Upper lobe of right lung (tissue), 1 donor: ENCODE data around the gene ZDHHC18. TPM values are rescaled to one million over a fixed set of nuclear protein-coding genes. Genes with fewer than 3 reads are reported as not detected.

ENCODE experiments used
- ATAC-seq: fragments of 200-7000 bp; cut with Tn5 transposase; one replicate; pipeline ENCODE4 v1.9.1; 2020; ENCODE audit warnings: mild to moderate bottlenecking, moderate library complexity
- DNase-seq: peaks from one replicate; pipeline ENCODE4 v3.0.0-alpha.2; 2020
- H3K27ac ChIP-seq: fragments of 200-600 bp; one replicate; pipeline ENCODE4 v1.8.0; 2022
- H3K27me3 ChIP-seq: fragments of 200-600 bp; one replicate; pipeline ENCODE4 v1.8.0; 2022; ENCODE audit warnings: mild to moderate bottlenecking
- H3K36me3 ChIP-seq: fragments of 200-600 bp; one replicate; pipeline ENCODE4 v1.8.0; 2022
- H3K4me1 ChIP-seq: fragments of 200-600 bp; one replicate; pipeline ENCODE4 v1.8.0; 2022
- H3K4me3 ChIP-seq: fragments of 200-600 bp; one replicate; pipeline ENCODE4 v1.8.0; 2022; ENCODE audit warnings: mild to moderate bottlenecking
- H3K9me3 ChIP-seq: fragments of 200-600 bp; one replicate; pipeline ENCODE4 v1.8.0; 2022
- CTCF ChIP-seq: fragments of 200-600 bp; IDR thresholded peaks from one replicate; pipeline ENCODE4 v1.8.0; 2022; ENCODE audit warnings: antibody characterized with exemption
- intact Hi-C: fragments of 100-400 bp; cut with DNase I; formaldehyde crosslinking; loops from one replicate; pipeline ENCODE4 v1.11.0; 2022
- total RNA-seq: library from RNA; stranded (reverse); fragmentation: NEBNext Ultra II Directional; extraction: Animal tissue kit (Norgen Biotek cat#: 25700); gene quantifications from one replicate; pipeline ENCODE4 v1.2.1, GENCODE V29; 2021
- donor health status: DM: no; HTN: yes; CAD: no; lungs with severe emphysema.

Gene ZDHHC18
- total RNA-seq, 1 donor from 2014 or later = 26.2 TPM

- Histone ChIP-seq H3K4me1 (peaks cover 3% of the 10 kb centered on the region), H3K27me3 (no peaks in the 10 kb centered on the region), H3K27ac (no peak overlapping the region), H3K9me3 (no peaks in the 10 kb centered on the region), H3K4me3 (no peak overlapping the region), H3K36me3 (no peaks in the 10 kb centered on the region)
- ATAC-seq = no peak
- no peak for DNase-seq
- no peak for TF ChIP-seq CTCF
- intact Hi-C loops = no loop called here
These were observed 14.8 kb upstream of the ZDHHC18 start for GRCh38 chr1:26811708-26812107.

GRCh38 chr1:26814377-26814776 lies 12.1 kb upstream of the ZDHHC18 start:
- ATAC-seq (no peak), DNase-seq (no peak)
- intact Hi-C loops = no loop called here

GRCh38 chr1:26814893-26815292 lies 11.6 kb upstream of the ZDHHC18 start:
- Histone ChIP-seq H3K36me3 (no peaks in the 10 kb centered on the region), H3K4me3 (no peak overlapping the region), H3K27ac (no peak overlapping the region), H3K27me3 (no peaks in the 10 kb centered on the region), H3K4me1 (peaks cover 3% of the 10 kb centered on the region), H3K9me3 (no peaks in the 10 kb centered on the region)
- intact Hi-C loops = no loop called here
- no peak for TF ChIP-seq CTCF
- DNase-seq (no peak), ATAC-seq (no peak)

More at GRCh38 chr1:26814377-26814776, 12.1 kb upstream of the ZDHHC18 start:
- Histone ChIP-seq H3K4me1 (peaks cover 3% of the 10 kb centered on the region), H3K36me3 (no peaks in the 10 kb centered on the region), H3K9me3 (no peaks in the 10 kb centered on the region), H3K27me3 (no peaks in the 10 kb centered on the region), H3K4me3 (no peak overlapping the region), H3K27ac (no peak overlapping the region)
- TF ChIP-seq CTCF = no peak

- Histone ChIP-seq H3K4me1 (peaks cover 8% of the 10 kb centered on the region), H3K36me3 (no peaks in the 10 kb centered on the region), H3K4me3 (no peak overlapping the region), H3K27me3 (no peaks in the 10 kb centered on the region), H3K27ac (no peak overlapping the region), H3K9me3 (no peaks in the 10 kb centered on the region)
- DNase-seq = no peak
- peak; percentile 96 for ATAC-seq
- TF ChIP-seq CTCF = peak; percentile 36
- intact Hi-C loops = no loop called here
These were observed 5.7 kb upstream of the ZDHHC18 start for GRCh38 chr1:26820784-26821269.

GRCh38 chr1:26822737-26823395 lies 3.6 kb upstream of the ZDHHC18 start:
- Histone ChIP-seq H3K36me3 (no peaks in the 10 kb centered on the region), H3K27ac (no peak overlapping the region), H3K4me3 (no peak overlapping the region), H3K4me1 (peaks cover 17% of the 10 kb centered on the region), H3K27me3 (no peaks in the 10 kb centered on the region), H3K9me3 (no peaks in the 10 kb centered on the region)
- TF ChIP-seq CTCF = no peak
- DNase-seq = peak; percentile 3
- intact Hi-C loops = no loop called here
- ATAC-seq = no peak
